GM19372 (cell line): ENCODE data around the gene MME.

Experiments used
- ATAC-seq: cut with Tn5 transposase; IDR thresholded peaks from one replicate; pipeline ENCODE4 v1.9.1; 2021; ENCODE audit warnings: mild to moderate bottlenecking, low read depth, moderate library complexity; ENCODE audit not compliant: unreplicated experiment

The MME gene

GRCh38 chr3:155228676-155229075, 148.6 kb downstream of the MME start:
- ATAC-seq: no peak

DNA sequence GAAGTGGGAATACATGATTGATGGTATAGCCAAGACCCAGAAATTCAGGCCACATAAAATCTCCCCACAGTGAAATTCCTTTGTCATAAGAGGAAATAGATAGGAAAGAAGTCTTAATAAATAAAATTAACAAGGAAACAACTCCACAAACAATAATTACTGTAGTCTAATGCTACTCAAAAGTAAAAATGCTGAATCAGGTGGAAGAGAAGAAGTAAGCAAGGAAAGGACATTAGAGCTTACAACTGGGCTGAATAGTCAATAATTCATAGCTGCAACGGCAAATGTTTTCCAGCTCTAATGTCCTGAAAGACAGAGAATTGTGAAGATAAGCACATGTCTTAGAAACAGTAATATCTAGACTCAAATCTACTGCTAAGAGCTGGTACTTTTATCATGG, 149.0 kb downstream of the MME start:
- no peak for ATAC-seq

GRCh38 chr3:155230382-155230781, 150.3 kb downstream of the MME start:
- ATAC-seq: no peak

- no peak for ATAC-seq
These were observed 151.7 kb downstream of the MME start for GRCh38 chr3:155231792-155232191.

DNA sequence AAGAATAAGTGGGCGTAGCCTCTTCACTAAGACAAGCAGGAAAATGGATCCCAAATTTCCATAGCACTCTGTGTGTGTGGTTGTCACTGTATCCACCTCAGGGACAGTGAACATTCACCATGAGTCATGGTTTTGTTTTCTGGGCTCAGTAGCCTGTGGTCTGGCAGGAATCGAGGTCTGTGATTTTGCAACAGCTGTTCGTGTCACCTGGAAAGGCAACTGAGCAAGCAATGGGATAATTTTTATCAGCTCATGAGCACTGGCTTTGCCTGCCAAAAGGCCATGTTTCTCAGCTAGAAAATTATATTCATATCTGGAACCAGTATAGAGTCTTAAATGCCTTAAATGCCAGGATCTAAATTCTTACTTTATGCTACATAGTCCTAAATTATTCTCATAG, 152.5 kb downstream of the MME start:
- no peak for ATAC-seq

GRCh38 chr3:155233213-155233612, 153.1 kb downstream of the MME start:
- no peak for ATAC-seq
